NCI-H128 (cell line): ENCODE data around the gene SAMD1.
"Not testable (repeated sequence)": the region's sequence is repeated elsewhere in the genome, so short reads cannot be mapped to it uniquely, and the experiment has no call there.

Experiments used
- DNase-seq: peaks from one replicate; lab custom pipeline; 2025; ENCODE audit not compliant: unreplicated experiment; lab: John Stamatoyannopoulos, UW

Gene SAMD1

DNA sequence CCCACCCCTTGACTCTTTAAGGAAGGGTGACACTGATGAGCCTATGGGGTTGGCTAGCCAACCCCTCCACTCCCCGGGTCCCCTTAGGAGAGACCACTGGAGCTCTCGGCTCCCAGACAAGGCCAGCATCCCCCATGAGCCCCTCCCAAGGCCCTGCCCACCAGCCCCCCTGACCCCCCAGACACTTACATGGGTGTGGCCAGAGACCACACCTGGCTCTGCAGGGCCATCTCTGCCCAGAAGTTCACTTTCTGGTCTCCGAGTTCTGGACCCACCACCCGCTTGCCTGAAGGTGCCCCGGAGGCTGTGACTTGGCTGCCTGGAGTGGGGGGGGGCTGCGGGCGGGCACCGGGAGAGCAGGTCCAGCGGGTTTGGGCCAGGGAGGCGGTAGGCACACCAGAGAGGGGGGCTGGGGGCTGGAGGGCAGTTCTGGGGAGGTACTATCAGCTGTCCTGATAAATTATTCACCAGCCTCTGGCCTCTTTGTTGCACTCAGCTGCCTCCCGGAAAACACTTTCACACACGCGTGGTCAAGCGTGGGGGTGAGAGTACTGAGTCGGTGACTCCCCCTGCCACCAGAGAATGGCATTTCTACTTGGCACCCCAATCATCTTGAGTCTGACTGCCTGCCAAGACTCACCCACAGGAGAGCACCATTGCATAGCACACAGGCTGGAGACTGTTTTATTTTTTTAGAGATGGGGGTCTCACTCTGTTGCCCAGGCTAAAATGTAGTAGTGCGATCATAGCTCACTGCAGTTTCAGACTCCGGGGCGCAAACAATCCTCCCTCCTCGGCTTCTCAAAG, 28.6 kb downstream of the SAMD1 start, which contains the start of gene PALM3:
Gene PALM3 (minus strand): TSS at position 326 of the 807 bp plus-strand sequence. CDS start 96 bp downstream, at position 230.
- DNase-seq, result no peak

DNA sequence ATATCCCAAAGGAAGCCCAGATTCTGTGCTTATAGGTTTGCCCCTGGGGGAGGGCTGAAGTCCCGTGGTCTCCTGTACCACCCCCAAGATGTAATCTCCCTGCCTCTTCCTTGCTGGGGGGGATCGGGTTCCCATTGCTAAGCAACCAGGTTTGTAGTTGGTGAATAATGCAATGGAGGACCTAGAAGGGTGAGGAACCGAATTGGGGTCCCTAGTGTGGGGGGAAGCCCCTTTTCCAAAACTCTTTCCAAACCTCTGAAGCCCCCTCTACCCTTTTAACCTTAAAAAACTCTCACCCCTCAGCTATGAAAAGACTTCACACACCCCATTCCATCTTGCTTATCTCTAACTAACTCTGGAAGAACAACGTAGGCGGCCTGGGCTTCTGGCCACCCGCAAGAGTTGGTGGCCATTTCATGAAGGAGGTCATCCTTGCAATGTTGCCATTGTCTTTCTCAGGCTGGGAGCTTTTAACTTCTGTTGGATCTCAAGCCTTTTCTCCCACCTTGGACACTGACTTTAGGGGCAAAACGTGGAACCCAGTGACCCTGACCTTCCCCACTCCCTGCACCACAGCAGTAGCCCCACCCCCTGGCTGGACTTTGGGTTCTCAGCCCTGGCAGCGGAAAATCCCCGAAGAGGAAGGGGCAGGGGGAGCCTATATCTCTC, 29.3 kb downstream of the SAMD1 start:
- DNase-seq, result no peak

DNA sequence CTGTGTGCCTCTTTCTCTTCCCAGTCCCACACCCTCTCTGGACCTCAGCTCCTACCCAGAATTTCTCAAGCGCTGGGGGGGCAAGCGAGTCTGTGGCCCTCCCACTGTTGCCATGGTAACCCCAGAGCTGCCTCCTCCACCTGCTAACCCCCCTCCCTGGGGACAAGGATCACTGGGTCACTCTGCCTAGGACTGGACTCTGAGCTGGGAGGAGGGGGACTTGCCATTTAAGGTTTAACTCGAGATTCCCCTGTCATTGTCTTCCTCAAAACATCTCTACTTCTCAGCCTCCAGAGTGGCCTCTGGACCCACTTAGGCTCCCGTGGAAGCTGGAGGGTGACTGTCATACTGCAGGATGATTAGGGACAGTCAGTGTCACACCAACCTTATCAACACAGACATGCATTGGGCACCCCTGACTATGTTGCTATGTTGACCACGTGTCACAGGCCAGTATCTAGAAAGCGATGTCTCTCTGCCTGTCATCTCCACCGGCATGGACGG, 30.8 kb downstream of the SAMD1 start:
- DNase-seq, result no peak

DNA sequence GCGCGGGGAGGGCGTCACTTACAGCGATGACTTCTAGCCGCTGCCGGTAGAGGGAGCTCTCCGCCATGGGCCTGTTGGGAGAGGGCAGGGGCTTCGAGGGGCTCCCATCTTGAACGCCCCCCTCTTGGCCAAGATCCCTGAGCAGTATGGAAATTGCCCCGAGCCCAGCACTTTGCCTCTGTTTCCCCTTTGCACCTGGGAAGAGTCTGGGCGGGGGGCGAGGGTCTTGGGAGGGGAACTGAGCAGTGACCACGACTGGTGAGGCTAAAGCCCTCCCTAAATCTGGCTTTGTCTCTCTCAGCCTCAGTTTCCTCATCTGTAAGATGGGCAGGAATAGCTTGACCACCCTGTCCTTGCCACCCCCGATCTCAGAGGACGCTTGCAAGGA, 31.5 kb downstream of the SAMD1 start:
- no peak for DNase-seq

DNA sequence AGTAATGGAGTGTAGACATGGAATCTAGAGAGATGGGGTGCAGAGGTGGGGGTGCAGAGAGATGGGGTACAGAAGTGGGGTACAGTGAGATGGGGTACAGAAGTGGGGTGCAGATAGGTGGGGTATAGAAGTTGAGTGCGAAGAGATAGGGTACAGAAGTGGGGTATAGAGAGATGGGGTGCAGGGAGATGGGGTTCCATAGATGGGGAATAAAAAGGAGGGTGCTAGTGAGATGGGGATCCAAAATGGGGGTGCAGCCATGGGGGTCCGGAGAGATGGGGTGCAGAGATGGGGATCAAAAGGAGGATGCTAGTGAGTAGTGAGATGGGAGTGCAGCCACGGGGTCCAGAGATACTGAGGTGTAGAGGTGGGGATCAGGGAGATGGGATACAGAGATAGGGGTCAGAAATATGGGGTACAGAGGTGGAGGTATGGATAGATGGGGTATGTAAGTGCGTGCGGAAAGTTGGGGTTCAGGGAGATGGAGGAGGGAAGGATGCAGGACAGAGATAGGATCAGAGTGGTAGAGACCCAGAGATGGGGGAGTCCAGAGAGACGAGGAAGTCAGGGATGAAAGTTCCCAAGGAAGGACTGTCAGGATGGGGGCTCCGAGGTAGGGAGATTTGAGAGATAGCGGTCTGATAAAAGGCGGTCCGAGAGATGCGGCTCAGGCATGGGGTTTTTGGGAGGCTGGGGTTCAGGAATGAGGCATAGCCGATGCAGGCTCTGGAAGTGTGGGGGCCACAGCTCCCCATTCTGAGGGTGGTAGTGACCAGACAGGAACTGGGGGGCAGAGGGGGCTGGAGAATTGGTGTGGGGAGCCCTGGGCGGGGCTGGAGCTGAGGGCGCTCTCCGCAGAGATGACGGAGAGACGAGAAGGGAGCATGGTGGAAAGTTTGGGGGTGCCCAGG, 32.1 kb downstream of the SAMD1 start:
- no peak for DNase-seq

DNA sequence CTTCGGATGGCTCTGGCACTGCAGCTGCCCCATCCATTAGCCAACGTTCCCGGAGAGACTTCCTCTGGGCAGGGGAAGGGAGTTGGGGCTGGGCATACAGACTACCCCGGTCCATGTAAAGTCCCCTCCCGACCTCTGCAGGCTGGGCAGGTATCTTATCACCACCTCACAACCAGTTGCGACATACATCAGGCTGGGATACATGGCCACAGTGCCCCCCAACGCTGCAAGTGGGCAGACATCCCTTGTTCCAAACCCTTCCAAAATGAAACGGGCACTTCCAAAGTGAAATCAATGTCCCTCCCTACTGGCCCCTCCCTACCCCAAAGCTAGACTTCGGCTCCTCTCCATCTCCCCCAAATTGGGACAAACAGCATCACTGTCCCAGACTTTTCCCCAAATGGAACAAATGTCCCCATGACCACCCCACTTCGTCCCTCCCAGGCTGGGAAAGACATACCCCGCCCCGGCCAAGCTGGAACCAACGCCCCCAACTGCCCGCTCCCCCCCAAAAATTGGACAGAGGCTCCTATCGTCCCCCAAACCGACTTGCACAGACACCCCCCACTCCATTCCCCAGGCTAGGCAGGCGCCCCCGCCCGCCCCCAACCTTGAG, 33.7 kb downstream of the SAMD1 start:
- DNase-seq, result no peak

DNA sequence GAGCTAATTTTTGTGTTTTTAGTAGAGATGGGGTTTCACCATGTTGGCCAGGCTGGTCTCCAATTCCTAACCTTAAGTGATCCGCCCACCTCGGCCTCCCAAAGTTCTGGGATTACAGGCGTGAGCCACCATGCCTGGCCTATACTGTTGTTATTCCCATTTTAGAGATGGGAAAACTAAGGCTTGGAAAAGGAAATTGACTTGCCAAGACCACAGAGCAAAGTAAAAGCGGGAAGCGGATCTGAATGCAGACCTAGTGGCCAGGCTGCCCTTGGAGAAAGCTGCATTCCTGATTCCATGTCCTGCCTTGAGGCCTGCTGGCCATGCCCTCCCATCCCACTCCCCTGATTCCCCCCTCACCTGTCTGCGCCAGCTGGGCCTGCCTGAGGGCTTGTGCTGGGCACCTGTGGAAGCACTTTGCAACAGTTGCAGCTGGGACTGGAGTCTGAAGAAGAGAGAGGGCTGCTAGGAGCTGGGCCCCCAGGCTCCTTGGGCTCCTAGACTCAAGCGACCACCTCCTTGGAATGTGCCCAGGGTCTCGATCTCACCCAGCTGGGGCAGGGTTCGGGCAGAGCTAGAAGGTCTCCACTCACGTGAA, 34.4 kb downstream of the SAMD1 start:
- DNase-seq, result no peak

DNA sequence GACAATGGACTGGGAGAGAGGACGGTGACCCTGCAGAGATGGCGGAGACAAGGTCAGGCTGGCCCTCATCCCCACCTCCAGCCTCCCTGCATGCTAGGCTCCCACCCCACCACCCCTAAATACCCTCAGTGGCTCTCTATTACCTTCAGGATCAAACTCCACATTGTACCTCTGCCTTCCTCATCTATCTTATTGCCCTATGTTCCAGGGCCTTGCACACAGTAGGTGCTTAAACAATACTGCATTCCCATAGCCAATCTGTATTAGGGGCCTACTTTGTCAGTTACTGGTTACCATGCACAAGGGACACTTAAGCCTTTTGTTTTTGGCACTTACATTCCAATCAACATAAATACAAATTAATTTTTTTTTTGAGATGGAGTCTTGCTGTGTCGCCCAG, 35.2 kb downstream of the SAMD1 start:
- DNase-seq, result no peak

DNA sequence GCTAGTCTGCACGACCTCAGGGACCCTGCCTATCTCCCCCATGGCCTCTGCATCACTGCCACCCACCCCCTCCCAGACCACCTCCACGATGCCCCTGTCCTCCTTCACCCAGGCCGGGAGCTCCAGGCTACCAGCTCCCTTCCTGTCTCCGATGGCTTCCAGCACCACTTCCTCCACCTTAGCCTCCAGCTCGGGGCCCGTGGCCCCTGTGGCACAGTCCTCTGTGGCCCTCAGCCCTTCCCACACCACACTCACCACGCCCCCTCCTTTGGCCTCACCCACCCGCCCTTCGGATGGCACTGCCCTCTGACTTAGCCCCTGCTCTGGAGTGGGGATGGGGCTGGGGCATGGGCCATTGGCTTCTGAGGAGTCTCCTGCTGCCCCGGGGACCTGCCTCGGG, 35.8 kb downstream of the SAMD1 start:
- DNase-seq, result no peak

DNA sequence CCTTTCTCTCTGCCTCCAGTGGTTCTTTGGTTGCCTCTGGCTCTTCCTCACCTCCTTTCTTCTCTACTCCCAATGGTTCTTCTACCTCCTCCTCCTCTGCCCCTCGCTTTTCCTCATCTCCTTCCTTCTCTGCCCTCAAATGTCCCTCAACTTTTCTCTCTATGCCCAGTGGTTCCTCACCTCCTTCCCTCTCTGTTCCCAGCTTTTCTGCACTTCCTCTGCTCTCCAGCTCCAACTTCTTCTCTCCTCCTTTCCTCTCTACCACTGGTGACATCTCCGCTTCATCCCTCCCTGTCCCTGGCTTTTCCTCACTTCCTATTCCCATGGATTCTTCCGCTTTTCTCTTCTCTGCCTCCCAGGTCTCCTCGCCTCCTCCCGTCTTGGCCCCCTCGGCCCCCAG, 36.5 kb downstream of the SAMD1 start:
- DNase-seq, result no peak

DNA sequence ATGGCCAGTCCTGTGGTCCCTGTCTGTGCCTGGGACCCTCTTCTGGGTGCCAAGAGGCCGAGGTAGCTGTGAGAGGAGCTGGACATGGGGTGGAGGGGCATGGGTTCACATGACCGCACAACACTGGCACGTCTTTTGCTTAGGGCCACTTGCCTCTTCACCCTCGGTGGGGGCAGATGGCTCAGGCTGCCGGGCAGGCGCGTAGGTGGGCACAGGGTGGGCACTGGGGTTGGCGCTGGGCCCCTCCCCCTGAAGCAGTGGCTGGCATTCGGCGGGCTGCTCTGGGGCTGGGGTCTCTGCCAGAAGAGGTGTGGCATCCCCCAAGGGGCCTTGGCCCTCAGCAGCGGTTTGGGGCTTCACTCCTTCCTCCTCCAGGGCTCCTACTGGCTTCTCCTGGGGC, 37.1 kb downstream of the SAMD1 start:
- no peak for DNase-seq

DNA sequence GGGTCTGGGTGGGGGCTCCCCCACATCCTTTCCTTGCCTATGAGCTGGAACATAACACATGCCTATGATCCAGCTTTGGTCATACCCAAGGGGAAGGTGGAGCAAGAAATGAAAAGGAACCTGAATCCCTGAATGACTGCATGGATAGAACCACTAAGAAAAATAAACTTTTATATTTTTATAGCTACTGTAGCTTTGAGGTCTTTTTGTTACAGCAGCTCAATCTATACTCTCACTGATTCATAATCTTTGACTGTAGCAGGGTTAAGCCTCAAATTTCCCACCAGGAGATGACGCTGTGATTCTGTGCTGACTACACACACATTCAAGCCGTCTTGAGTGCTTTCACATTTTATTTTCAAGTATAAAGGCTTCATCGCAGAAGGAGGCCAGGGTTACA, 37.5 kb downstream of the SAMD1 start:
- no peak for DNase-seq

DNA sequence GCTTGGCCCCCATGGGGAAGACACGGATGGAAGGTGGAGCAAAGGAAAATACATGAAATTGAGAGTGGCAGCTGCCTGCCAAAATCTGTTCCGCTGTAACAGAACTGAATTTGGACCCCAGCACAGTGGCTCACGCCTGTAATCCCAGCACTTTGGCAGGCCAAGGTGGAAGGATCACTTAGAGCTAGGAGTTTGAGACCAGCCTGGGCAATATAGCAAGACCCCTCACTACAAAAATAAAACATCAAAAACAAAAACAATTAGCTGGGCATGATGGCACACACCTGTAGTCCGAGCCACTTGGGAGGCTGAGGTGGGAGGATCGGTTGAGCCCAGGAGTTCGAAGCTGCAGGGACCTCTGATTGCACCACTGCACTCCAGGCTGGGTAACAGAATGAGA, 38.1 kb downstream of the SAMD1 start:
- DNase-seq, result no peak

DNA sequence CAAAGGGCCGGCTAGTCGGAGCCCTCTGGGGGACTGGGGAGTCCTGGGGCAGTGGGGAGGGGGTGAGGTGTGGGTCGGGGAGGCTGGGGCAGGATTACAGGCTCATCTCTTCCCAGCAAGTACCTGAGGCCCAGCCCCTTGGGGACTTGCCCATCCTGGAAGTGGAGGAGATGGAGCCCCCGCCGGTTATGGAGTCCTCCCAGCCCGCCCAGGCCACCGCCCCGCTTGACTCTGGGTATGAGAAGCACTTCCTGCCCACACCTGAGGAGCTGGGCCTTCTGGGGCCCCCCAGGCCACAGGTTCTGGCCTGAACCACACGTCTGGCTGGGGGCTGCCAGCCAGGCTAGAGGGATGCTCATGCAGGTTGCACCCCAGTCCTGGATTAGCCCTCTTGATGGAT, 38.6 kb downstream of the SAMD1 start:
- no peak for DNase-seq

DNA sequence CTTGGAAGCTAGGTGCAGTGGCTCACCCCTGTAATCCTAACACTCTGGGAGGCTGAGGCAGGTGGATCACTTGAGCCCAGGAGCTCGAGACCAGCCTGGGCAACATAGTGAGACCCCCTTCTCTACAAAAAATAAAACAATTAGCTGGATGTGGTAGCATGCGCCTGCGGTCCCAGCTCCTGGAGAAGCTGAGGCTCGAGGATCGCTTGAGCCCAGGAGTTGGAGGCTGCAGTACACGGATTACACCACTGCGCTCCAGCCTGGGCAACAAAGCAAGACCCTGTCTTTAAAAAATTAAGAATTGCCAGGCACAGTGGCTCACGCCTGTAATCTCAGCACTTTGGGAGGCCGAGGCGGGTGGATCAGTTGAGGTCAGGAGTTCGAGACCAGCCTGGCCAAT, 39.6 kb downstream of the SAMD1 start:
- DNase-seq, result not testable (repeated sequence)

DNA sequence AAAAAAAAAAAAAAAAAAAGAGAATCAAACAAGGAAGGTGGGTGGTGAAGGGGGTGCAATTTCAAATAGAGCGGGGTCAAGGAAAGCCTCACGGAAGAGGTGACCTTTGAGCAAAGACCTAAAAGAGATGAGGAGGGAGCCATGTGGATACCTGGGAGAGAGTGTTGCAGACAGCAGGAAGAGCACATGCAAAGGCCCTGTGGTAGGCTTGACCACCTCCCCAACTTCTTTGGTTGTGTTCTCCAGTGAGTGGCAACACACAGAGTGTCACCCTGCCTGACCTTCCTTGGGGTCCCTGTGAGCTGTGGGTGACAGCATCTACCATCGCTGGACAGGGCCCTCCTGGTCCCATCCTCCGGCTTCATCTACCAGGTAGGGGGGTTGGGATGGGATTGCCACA, 40.0 kb downstream of the SAMD1 start:
- DNase-seq, result no peak

DNA sequence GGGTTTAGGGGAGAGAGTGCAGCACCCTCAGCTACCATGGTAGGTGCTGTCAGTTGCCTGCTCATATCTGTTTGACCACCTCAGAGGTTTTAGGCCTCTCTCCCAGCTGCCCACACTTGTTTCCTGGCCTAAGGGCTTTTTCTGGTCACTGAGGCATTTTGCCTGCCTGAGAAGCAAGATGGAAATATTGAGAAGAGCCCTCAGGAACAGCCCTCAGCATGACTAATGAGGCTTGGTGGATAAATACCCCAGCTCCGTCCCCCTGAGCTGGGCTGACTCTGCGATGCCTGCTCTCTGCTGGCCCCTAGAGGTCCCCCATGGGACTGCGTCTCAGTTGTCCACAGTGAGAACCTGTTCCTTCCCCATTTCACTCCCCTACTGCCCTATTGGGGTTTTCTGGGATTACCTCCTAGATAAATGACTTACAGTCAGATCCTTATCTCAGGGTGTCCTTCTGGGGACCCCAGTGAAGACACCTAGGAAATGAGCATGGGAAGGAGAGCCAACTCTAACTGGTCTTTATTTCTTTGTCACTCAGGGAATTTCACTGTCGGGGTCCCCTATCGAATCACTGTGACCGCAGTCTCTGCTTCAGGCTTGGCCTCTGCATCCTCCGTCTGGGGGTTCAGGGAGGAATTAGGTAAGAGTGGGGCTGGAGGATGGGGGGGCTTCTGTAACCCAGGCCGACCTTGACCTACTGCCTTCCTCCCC, 42.0 kb downstream of the SAMD1 start:
- DNase-seq, result no peak

DNA sequence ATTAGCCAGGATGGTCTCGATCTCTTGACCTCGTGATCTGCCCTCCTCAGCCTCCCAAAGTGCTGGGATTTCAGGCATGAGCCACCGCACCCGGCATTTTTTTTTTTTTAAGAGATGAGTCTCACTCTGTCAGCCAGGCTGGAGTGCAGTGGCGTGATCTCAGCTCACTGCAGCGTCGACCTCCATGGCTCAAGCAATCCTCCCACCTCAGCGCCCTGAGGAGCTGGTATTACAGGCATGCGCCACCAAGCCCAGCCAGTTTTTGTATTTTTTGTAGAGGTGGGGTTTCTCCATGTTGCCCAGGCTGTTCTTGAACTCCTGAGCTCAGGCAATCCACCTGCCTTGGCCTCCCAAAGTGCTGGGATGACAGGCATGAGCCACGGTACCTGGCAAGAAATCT, 42.7 kb downstream of the SAMD1 start:
- not testable (repeated sequence) for DNase-seq

DNA sequence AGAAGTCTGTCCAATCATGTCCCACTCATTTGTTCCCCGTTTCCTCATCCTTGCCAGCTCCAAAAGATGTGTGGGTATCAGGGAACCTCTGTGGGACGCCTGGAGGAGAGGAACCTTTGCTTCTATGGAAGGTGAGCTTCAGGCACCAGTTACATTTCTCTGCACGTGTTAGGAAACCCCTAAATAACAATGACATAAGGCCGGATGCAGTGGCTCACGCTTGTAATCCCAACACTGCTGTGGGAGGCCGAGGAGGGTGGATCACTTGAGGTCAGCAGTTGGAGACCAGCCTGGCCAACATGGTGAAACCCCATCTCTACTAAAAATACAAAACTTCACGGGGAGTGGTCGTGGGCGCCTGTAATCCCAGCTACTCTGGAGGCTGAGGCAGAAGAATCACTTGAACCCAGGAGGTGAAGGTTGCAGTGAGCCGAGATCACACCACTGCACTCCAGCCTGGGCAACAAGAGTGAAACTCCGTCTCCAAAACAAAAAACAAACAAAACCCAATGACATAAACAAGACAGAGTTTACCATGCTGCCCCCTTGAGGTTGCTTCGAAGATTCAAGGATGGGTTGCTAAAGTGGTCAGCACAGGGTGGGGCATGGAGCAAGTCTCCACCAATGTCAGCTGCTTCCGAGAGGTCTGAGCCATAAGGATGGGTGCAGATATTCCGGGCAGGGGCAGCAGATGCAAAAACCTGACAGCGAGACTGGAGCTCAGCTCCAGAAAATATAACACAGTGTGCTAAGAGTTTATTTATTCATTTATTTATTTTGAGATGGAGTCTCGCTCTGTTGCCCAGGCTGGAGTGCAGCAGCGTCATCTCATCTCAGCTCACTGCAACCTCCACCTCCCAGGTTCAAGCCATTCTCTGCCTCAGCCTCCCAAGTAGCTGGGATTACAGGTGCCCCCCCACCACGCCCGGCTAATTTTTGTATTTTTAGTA, 47.6 kb downstream of the SAMD1 start:
- not testable (repeated sequence) for DNase-seq
